K562 (cell line): ENCODE results near the gene ANXA4. TPM values are rescaled to one million over a fixed set of nuclear protein-coding genes. Genes with fewer than 3 reads are reported as not detected.

Source experiments
- FOXO4 ChIP-seq: fragments of 450-650 bp; formaldehyde crosslinking; IDR thresholded peaks from 2 replicates; pipeline ENCODE4 v1.4.0; 2020; ENCODE audit warnings: mild to moderate bottlenecking, moderate library complexity
- GATA2 ChIP-seq: sonication (generic); formaldehyde crosslinking; IDR thresholded peaks from 2 replicates; pipeline ENCODE4 v1.4.0; 2020; ENCODE audit warnings: mild to moderate bottlenecking, missing genetic modification reagents
- MYC ChIP-seq, 2 experiments: fragments of 250-450 bp in 1 of 2; sonication (Bioruptor Pico) in 1 of 2; IDR thresholded peaks; 2 replicates each; pipeline versions ENCODE4 v1.5.1 to v1.6.1; 2012 to 2021; ENCODE audit warnings: low read depth in 2 of 2, borderline replicate concordance in 1 of 2, improper control_type of control experiment in 1 of 2, low read length in 1 of 2, mild to moderate bottlenecking in 1 of 2, moderate library complexity in 1 of 2
- PHTF2 ChIP-seq: fragments of 250-450 bp; sonication (Bioruptor Pico); IDR thresholded peaks from 2 replicates; pipeline ENCODE4 v1.5.0; 2021; ENCODE audit warnings: mild to moderate bottlenecking
- SREBF2 ChIP-seq: sonication (generic); formaldehyde crosslinking; IDR thresholded peaks from 2 replicates; pipeline ENCODE4 v1.4.0; 2020; ENCODE audit warnings: mild to moderate bottlenecking, missing genetic modification reagents
- SRSF1 ChIP-seq: fragments of 200-400 bp; formaldehyde crosslinking; IDR thresholded peaks from 2 replicates; pipeline ENCODE4 v1.6.1; 2017; ENCODE audit warnings: mild to moderate bottlenecking, low read depth, low read length, moderate library complexity
- WHSC1 ChIP-seq: IDR thresholded peaks from one replicate; pipeline ENCODE4 v1.6.1; 2012; ENCODE audit warnings: low read length, control low read depth, inconsistent platforms
- polyA plus RNA-seq, 8 experiments: library from polyadenylated mRNA; depleted of rRNA in 4 of 8; stranded (reverse) in 5 of 8; unstranded in 3 of 8; fragments of >200 nt; fragmentation: Nextera tagmentation in 2 of 8; fragmentation: Illumina TruSeq in 1 of 8; extraction: Ambion mirVana in 2 of 8; extraction: Trizol in 1 of 8; gene quantifications; 2 replicates each; pipeline versions ENCODE4 v1.2.1 to v1.2.3, GENCODE V29; 2011 to 2014; ENCODE audit warnings: inconsistent platforms in 1 of 8, missing spikeins in 1 of 8
- total RNA-seq, 7 experiments: library from RNA; depleted of rRNA in 6 of 7; stranded (reverse); fragments of >200 nt in 6 of 7; fragmentation: Illumina TruSeq in 2 of 7; extraction: Trizol in 2 of 7; gene quantifications; 2 replicates each; pipeline versions ENCODE4 v1.2.1 to v1.2.3, GENCODE V29; 2011 to 2021; ENCODE audit warnings: low replicate concordance in 1 of 7
- TF ChIP-seq, protein P1 (sequence below): fragments of 250-450 bp; sonication (Bioruptor Pico); IDR thresholded peaks from 2 replicates; pipeline ENCODE4 v1.4.0; 2020
- TF ChIP-seq, protein P2 (sequence below): IDR thresholded peaks from 3 replicates; pipeline ENCODE4 v1.6.1; 2011; ENCODE audit warnings: borderline replicate concordance, mild to moderate bottlenecking, moderate library complexity; ENCODE audit not compliant: insufficient read length; ENCODE audit errors: extremely low read depth
- TF ChIP-seq, protein P3 (sequence below): fragments of 250-450 bp; sonication (Bioruptor Pico); IDR thresholded peaks from 2 replicates; pipeline ENCODE4 v1.8.0; 2022; ENCODE audit warnings: inconsistent platforms, mild to moderate bottlenecking, moderate library complexity, borderline replicate concordance
- TF ChIP-seq, protein P4 (sequence below), 2 experiments: fragments of 200-800 bp in 1 of 2; sonication (Bioruptor generic) in 1 of 2; sonication (generic) in 1 of 2; formaldehyde crosslinking in 1 of 2; IDR thresholded peaks in 1 of 2; conservative IDR thresholded peaks in 1 of 2; 2 replicates each; pipeline versions ENCODE4 v1.5.0 to v1.6.1; 2016 to 2020; ENCODE audit warnings: missing compliant biosample characterization in 1 of 2, missing genetic modification characterization in 1 of 2, missing genetic modification reagents in 1 of 2

The ANXA4 gene
- total and polyA plus RNA-seq, 9 of the 15 experiments (the other 6 are each of a cell fraction or from before 2014, with no cell fraction given): 3.4 to 13.6 (median 11.6) TPM

- TF ChIP-seq, protein P1, sequence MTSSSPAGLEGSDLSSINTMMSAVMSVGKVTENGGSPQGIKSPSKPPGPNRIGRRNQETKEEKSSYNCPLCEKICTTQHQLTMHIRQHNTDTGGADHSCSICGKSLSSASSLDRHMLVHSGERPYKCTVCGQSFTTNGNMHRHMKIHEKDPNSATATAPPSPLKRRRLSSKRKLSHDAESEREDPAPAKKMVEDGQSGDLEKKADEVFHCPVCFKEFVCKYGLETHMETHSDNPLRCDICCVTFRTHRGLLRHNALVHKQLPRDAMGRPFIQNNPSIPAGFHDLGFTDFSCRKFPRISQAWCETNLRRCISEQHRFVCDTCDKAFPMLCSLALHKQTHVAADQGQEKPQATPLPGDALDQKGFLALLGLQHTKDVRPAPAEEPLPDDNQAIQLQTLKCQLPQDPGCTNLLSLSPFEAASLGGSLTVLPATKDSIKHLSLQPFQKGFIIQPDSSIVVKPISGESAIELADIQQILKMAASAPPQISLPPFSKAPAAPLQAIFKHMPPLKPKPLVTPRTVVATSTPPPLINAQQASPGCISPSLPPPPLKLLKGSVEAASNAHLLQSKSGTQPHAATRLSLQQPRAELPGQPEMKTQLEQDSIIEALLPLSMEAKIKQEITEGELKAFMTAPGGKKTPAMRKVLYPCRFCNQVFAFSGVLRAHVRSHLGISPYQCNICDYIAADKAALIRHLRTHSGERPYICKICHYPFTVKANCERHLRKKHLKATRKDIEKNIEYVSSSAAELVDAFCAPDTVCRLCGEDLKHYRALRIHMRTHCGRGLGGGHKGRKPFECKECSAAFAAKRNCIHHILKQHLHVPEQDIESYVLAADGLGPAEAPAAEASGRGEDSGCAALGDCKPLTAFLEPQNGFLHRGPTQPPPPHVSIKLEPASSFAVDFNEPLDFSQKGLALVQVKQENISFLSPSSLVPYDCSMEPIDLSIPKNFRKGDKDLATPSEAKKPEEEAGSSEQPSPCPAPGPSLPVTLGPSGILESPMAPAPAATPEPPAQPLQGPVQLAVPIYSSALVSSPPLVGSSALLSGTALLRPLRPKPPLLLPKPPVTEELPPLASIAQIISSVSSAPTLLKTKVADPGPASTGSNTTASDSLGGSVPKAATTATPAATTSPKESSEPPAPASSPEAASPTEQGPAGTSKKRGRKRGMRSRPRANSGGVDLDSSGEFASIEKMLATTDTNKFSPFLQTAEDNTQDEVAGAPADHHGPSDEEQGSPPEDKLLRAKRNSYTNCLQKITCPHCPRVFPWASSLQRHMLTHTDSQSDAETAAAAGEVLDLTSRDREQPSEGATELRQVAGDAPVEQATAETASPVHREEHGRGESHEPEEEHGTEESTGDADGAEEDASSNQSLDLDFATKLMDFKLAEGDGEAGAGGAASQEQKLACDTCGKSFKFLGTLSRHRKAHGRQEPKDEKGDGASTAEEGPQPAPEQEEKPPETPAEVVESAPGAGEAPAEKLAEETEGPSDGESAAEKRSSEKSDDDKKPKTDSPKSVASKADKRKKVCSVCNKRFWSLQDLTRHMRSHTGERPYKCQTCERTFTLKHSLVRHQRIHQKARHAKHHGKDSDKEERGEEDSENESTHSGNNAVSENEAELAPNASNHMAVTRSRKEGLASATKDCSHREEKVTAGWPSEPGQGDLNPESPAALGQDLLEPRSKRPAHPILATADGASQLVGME (CRISPR knock-in tag): no peak; the same call in 1 of the 2 replicates
- no peak; the same call in 1 of the 2 replicates for TF ChIP-seq MYC (IDR thresholded peaks at IDR 0.05; ENCODE audit: low read depth, low read length)
- no peak for TF ChIP-seq MYC (CRISPR knock-in tag; IDR thresholded peaks at IDR 0.05; ENCODE audit: borderline replicate concordance, low read depth)
- TF ChIP-seq GATA2 (CRISPR knock-in tag): peak; percentile 98
- TF ChIP-seq SREBF2 (CRISPR knock-in tag): no peak
- no peak for TF ChIP-seq SRSF1
- TF ChIP-seq, protein P2, sequence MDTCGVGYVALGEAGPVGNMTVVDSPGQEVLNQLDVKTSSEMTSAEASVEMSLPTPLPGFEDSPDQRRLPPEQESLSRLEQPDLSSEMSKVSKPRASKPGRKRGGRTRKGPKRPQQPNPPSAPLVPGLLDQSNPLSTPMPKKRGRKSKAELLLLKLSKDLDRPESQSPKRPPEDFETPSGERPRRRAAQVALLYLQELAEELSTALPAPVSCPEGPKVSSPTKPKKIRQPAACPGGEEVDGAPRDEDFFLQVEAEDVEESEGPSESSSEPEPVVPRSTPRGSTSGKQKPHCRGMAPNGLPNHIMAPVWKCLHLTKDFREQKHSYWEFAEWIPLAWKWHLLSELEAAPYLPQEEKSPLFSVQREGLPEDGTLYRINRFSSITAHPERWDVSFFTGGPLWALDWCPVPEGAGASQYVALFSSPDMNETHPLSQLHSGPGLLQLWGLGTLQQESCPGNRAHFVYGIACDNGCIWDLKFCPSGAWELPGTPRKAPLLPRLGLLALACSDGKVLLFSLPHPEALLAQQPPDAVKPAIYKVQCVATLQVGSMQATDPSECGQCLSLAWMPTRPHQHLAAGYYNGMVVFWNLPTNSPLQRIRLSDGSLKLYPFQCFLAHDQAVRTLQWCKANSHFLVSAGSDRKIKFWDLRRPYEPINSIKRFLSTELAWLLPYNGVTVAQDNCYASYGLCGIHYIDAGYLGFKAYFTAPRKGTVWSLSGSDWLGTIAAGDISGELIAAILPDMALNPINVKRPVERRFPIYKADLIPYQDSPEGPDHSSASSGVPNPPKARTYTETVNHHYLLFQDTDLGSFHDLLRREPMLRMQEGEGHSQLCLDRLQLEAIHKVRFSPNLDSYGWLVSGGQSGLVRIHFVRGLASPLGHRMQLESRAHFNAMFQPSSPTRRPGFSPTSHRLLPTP: no peak
- TF ChIP-seq, protein P3, sequence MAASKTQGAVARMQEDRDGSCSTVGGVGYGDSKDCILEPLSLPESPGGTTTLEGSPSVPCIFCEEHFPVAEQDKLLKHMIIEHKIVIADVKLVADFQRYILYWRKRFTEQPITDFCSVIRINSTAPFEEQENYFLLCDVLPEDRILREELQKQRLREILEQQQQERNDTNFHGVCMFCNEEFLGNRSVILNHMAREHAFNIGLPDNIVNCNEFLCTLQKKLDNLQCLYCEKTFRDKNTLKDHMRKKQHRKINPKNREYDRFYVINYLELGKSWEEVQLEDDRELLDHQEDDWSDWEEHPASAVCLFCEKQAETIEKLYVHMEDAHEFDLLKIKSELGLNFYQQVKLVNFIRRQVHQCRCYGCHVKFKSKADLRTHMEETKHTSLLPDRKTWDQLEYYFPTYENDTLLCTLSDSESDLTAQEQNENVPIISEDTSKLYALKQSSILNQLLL (CRISPR knock-in tag): no peak
- TF ChIP-seq WHSC1: no peak
- TF ChIP-seq, protein P4, sequence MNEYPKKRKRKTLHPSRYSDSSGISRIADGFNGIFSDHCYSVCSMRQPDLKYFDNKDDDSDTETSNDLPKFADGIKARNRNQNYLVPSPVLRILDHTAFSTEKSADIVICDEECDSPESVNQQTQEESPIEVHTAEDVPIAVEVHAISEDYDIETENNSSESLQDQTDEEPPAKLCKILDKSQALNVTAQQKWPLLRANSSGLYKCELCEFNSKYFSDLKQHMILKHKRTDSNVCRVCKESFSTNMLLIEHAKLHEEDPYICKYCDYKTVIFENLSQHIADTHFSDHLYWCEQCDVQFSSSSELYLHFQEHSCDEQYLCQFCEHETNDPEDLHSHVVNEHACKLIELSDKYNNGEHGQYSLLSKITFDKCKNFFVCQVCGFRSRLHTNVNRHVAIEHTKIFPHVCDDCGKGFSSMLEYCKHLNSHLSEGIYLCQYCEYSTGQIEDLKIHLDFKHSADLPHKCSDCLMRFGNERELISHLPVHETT (CRISPR knock-in tag; conservative IDR thresholded peaks at IDR 0.05 in 1 of 2, IDR thresholded peaks at IDR 0.05 in 1 of 2): peak in 1 of 2 experiments; percentile 97; a peak in 2 of 4 replicates
- no peak for TF ChIP-seq PHTF2 (CRISPR knock-in tag)
- no peak for TF ChIP-seq FOXO4 (CRISPR knock-in tag)
Measured at GRCh38 chr2:69798909-69799526, 57.1 kb downstream of the ANXA4 start (continued).
